MM.1S (cell line): ENCODE results near the gene ZNF705A.
"Not testable (repeated sequence)": the region's sequence is repeated elsewhere in the genome, so short reads cannot be mapped to it uniquely, and the experiment has no call there.

Experiments
- EZH2 ChIP-seq: fragments of 300-600 bp; sonication (generic); optimal IDR thresholded peaks from 2 replicates; pipeline ENCODE3; 2017; ENCODE audit warnings: low read depth, mild to moderate bottlenecking, antibody characterized with exemption, low read length, mixed read lengths
- TF ChIP-seq, protein P1 (sequence below): fragments of 300-600 bp; sonication (generic); IDR thresholded peaks from 2 replicates; pipeline ENCODE4 v1.5.1; 2016; ENCODE audit warnings: antibody characterized with exemption, low read length, mixed read lengths

GRCh38 chr12:8222303-8222702 lies 65.5 kb downstream of the ZNF705A start:
- TF ChIP-seq, protein P1, sequence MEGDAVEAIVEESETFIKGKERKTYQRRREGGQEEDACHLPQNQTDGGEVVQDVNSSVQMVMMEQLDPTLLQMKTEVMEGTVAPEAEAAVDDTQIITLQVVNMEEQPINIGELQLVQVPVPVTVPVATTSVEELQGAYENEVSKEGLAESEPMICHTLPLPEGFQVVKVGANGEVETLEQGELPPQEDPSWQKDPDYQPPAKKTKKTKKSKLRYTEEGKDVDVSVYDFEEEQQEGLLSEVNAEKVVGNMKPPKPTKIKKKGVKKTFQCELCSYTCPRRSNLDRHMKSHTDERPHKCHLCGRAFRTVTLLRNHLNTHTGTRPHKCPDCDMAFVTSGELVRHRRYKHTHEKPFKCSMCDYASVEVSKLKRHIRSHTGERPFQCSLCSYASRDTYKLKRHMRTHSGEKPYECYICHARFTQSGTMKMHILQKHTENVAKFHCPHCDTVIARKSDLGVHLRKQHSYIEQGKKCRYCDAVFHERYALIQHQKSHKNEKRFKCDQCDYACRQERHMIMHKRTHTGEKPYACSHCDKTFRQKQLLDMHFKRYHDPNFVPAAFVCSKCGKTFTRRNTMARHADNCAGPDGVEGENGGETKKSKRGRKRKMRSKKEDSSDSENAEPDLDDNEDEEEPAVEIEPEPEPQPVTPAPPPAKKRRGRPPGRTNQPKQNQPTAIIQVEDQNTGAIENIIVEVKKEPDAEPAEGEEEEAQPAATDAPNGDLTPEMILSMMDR: not testable (repeated sequence)
- not testable (repeated sequence) for TF ChIP-seq EZH2
